ENCODE data around the gene OBP2B.
"Not testable (repeated sequence)": the region's sequence is repeated elsewhere in the genome, so short reads cannot be mapped to it uniquely, and the experiment has no call there.

Gene OBP2B

DNA sequence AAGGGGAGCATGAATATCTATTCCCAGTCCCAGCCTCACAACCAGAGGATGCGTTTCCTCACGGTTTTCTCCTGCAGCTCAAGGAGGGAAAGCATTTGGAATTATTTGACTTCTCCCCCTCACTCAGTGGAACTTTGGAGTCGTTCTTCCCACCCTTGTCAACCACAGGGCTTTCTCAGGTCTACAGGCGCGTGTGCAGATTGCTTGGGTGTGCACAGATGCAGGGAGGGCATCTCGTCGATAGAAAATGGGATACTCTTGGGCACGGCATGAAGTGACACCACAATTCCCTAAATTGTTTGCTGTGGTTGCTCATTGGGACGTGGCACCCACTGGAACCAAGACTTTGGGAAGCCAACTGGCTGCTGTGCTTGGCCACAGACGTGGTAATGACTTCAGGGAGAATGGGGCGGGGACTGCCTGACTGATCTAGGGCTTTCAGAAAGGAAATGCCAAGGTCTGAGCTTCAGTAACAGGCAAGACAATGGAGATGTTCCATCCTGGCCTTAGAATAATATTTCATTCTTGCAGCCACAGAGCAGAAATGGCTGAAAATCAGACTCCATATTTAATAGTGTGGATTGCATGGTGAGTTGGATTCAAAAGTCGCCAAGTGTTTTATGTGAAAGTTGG lies 12.2 kb upstream of the OBP2B start:
- TF ChIP-seq CTCF (conservative IDR thresholded peaks at IDR 0.05; ENCODE audit: low read depth, low read length), result no peak
- DNase-seq (ENCODE audit: low read depth), result no peak
- H3K4me3 ChIP-seq (ENCODE audit: low read length), result no peak overlapping the region

- H3K4me3 ChIP-seq (ENCODE audit: low read length), result not testable (repeated sequence)
These were observed 9.3 kb upstream of the OBP2B start for GRCh38 chr9:133218049-133218975.

DNA sequence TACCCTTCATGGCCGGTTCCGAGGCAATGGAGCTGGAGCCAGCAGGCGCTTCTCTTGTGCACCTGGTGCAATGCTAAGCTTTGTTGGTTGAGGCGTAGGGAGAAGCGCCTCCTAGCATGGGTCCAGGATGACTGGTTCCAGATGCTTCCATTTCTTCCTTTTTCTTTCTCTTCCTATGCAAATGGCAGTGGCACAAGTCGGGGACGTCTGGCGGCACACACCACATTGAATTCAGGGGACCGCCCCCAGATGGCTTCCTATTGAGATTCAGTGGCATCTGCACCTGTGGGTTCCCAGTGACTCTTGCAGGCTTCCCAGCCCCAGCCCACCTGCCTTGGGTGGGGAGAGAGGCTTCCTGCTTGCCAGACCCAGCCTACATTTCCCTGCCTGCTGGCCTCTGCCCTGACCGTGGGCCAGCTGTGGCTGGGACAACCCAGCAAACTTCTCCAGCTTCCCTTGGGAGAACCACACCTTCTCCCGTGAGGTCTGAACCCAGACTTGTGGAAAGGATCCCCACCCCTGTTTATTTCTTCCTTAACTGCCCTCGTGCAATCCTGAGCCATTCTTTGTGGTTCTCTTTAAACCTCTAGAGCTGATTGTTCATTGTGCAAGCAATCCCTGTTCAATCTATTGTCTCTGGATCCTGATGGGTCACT lies 8.4 kb upstream of the OBP2B start:
- not testable (repeated sequence) for H3K4me3 ChIP-seq (ENCODE audit: low read length); DNase-seq (ENCODE audit: low read depth)

More at GRCh38 chr9:133218049-133218975, 9.3 kb upstream of the OBP2B start:
- DNase-seq (ENCODE audit: low read depth), result not testable (repeated sequence)

DNA sequence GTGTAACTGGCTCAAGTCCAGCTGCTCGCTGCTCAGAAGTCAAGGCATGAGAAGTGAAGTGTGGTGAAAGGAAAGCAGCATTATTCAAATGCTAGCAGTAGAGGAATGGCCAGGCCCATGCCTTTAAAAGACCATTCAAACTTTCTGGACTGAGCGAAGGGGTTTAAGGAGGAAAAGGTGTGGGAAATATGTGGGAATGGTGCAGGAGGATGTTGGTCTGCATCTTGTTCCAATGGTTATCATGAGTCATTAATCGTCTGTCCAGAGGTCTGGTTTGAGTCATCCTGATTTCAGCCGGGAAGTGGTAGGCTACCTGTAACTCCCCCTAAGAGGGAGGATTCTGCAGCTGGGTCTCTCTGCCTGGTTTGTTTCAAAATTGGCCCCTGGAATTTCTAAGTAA lies 5.2 kb upstream of the OBP2B start:
- H3K4me3 ChIP-seq (ENCODE audit: low read length); DNase-seq (ENCODE audit: low read depth): not testable (repeated sequence)

DNA sequence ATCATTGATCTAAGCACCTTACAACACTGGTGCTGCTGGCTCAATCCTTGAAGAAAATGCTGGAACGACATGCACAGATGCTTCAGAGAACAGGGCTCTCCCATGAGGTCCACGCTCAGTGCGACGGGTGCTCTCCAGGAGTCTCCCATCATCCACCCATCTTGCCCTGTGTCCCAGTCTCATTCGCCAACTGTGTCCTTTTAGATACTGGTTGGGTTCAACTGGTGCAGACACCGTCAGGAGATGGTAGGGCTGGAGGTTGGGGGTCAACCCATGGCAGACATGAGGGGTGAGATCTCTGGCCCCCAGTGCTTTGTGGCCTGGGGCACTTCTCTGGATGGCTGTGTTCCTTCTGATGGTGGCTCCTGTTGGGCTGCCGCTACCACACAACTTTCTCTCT lies 1.6 kb upstream of the OBP2B start:
- TF ChIP-seq CTCF (conservative IDR thresholded peaks at IDR 0.05; ENCODE audit: low read depth, low read length), result no peak
- DNase-seq (ENCODE audit: low read depth), result no peak
- H3K4me3 ChIP-seq (ENCODE audit: low read length), result no peak overlapping the region

DNA sequence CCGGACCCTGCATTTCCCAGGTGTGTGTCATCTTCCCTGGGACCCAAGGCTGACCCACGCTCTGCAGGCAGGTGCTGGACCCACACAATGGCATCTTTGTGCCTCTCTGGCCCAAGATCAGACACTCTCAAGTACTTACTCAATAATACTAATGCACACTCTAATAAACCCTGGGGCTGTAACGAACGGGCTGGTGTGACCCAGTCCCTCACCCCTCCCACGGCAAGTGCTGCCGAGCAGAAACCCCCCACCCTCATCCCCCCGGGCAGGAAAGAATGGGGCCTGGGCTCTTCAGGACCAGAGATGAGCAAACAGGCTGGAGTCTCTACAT lies 1.1 kb upstream of the OBP2B start:
- no peak overlapping the region for H3K4me3 ChIP-seq (ENCODE audit: low read length)
- no peak for DNase-seq (ENCODE audit: low read depth)
- TF ChIP-seq CTCF (conservative IDR thresholded peaks at IDR 0.05; ENCODE audit: low read depth, low read length), result no peak

GRCh38 chr9:133209327-133210201 lies 514 bp upstream of the OBP2B start:
- H3K4me3 ChIP-seq (ENCODE audit: low read length); DNase-seq (ENCODE audit: low read depth): not testable (repeated sequence)

- DNase-seq (ENCODE audit: low read depth); H3K4me3 ChIP-seq (ENCODE audit: low read length): not testable (repeated sequence)
These were observed 725 bp downstream of the OBP2B start for GRCh38 chr9:133208171-133208879.

DNA sequence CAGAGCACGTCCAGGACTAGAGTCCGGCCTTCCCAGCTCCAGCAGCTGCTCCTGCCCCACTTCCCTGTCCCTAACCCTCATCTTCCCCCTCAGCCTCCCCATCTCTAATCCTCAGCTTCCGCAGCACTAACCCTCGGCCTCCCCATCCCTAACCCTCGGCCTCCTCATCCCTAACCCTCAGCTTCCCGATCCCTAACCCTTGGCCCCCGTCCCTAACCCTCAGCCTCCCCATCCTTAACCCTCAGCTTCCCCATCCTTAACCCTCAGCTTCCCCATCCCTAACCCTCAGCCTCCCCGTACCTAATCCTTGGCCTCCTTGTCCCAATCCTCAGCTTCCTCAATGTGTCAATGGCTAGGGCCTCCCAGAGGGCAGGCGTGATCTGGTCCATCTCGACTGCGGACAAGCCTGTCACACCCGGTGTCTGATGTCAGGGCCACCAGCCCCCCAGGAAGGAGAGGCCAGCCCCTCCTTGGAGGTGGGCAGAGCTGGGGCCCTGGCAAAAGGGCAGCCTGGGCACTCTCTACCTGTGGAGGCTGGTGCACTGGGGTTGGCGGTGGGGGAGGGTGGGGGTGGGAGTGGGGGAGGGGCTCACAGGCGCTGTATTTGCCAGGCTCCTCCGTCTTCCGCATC lies 1.4 kb downstream of the OBP2B start:
- no peak overlapping the region for H3K4me3 ChIP-seq (ENCODE audit: low read length)
- TF ChIP-seq CTCF (conservative IDR thresholded peaks at IDR 0.05; ENCODE audit: low read depth, low read length), result no peak
- no peak for DNase-seq (ENCODE audit: low read depth)

Measured in retinal pigment epithelial cell (primary cell).